Central memory CD8-positive, alpha-beta T cell (primary cell): ENCODE data around the gene ASPA.
"Not testable (repeated sequence)": the region's sequence is repeated elsewhere in the genome, so short reads cannot be mapped to it uniquely, and the experiment has no call there.

Source experiments
- ATAC-seq: fragments of 150-1000 bp; cut with Tn5 transposase; replicated peaks from 2 replicates; pipeline ENCODE4 v1.10.0; 2022; ENCODE audit warnings: mild to moderate bottlenecking, moderate FRiP score, moderate number of reproducible peaks; ENCODE audit not compliant: poor library complexity, severe bottlenecking; ENCODE audit errors: extremely low read depth
- DNase-seq, 2 donors: peaks; one replicate each; pipeline ENCODE4 v3.0.0; 2021; ENCODE audit warnings: low spot score in 2 of 2
- H3K27ac Mint-ChIP-seq: one replicate; pipeline ENCODE4 v1.8.0; 2022; ENCODE audit warnings: low read depth, mild to moderate bottlenecking, moderate library complexity, mixed read lengths
- H3K27me3 Mint-ChIP-seq: one replicate; pipeline ENCODE4 v1.8.0; 2022; ENCODE audit warnings: mixed read lengths
- H3K36me3 Mint-ChIP-seq: one replicate; pipeline ENCODE4 v1.8.0; 2022; ENCODE audit warnings: mild to moderate bottlenecking, moderate library complexity, mixed read lengths; ENCODE audit not compliant: insufficient read depth
- H3K4me1 Mint-ChIP-seq: one replicate; pipeline ENCODE4 v1.8.0; 2022; ENCODE audit warnings: mixed read lengths
- H3K4me3 Mint-ChIP-seq: one replicate; pipeline ENCODE4 v1.8.0; 2022; ENCODE audit warnings: mild to moderate bottlenecking, moderate library complexity, mixed read lengths
- H3K9me3 Mint-ChIP-seq: one replicate; pipeline ENCODE4 v1.8.0; 2022; ENCODE audit warnings: mixed read lengths

Gene ASPA

DNA sequence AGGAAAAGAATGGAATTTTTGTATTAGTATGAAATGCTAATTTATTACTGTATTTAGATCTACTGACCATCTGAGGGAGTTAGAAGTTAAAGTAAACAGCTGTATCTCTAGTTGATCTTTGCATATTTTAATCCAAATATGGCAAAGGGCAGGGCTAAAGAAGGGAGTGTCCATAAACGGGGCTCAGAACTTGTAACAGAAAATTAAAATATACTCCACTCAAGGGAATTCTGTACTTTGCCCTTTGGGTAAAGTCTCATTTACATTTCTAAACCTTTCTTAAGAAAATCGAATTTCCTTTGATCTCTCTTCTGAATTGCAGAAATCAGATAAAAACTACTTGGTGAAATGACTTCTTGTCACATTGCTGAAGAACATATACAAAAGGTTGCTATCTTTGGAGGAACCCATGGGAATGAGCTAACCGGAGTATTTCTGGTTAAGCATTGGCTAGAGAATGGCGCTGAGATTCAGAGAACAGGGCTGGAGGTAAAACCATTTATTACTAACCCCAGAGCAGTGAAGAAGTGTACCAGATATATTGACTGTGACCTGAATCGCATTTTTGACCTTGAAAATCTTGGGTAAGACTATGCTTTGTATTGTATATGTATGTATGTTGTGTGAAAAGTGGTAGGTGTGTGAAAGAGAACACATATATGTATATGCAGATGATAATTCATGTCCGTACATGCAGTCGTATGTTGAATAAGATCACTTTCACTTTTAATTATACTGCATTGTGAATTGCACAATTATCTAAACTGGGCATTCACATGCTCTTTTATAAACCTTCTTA lies at the start of gene ASPA:
Gene ASPA, plus strand, starts transcription at position 186 of the 799 bp plus-strand sequence. Its CDS starts 163 bp downstream, at position 349.
- Mint-ChIP-seq H3K27me3 (peaks cover 20% of the 10 kb centered on the region), H3K4me1 (peaks cover 3% of the 10 kb centered on the region), H3K4me3 (peak within 1 kb of the TSS; percentile 19), H3K9me3 (no peaks in the 10 kb centered on the region), H3K36me3 (no peaks in the 10 kb centered on the region), H3K27ac (no peak within 1 kb of the TSS)
- DNase-seq (no peak), ATAC-seq (no peak)

GRCh38 chr17:3433215-3433614 lies 42.6 kb upstream of the ASPA start:
- H3K4me3 Mint-ChIP-seq, H3K36me3 Mint-ChIP-seq, ATAC-seq, H3K4me1 Mint-ChIP-seq, DNase-seq, H3K9me3 Mint-ChIP-seq, H3K27ac Mint-ChIP-seq: not testable (repeated sequence)
- peaks cover 52% of the 10 kb centered on the region for H3K27me3 Mint-ChIP-seq

DNA sequence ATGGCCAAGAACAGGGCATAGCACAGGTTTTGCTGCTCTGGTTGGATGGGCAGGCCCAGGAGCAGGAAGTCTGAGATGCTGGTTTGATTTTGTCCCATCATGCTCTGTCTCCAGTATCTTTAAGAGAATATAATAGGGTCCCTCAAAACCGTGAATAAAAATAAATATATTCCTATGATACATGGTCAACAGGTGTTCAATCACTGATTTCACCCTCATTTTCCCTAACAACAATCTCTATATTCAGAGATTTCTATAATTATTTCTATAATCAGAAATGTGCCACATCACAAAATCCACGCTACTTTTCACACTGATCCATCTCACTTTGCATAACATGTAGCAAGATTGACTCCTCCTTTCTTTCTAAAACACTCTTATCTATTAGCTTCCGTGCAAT lies 42.1 kb upstream of the ASPA start, which contains the start of gene OR1E2:
Gene OR1E2, minus strand, starts transcription at position 101 of the 400 bp plus-strand sequence. Its CDS starts 0 bp downstream, at position 101.
- H3K9me3 Mint-ChIP-seq, result peaks cover 5% of the 10 kb centered on the region
- H3K36me3 Mint-ChIP-seq, result no peaks in the 10 kb centered on the region
- no peak within 1 kb of the TSS for H3K27ac Mint-ChIP-seq
- H3K27me3 Mint-ChIP-seq, result peaks cover 52% of the 10 kb centered on the region
- no peak for DNase-seq
- ATAC-seq, result no peak
- H3K4me3 Mint-ChIP-seq, result no peak within 1 kb of the TSS
- H3K4me1 Mint-ChIP-seq, result no peaks in the 10 kb centered on the region

GRCh38 chr17:3438368-3438767 lies 37.4 kb upstream of the ASPA start:
- no peak for ATAC-seq
- no peaks in the 10 kb centered on the region for H3K36me3 Mint-ChIP-seq
- H3K9me3 Mint-ChIP-seq, result peaks cover under 1% of the 10 kb centered on the region

GRCh38 chr17:3440451-3440850 lies 35.3 kb upstream of the ASPA start:
- ATAC-seq, result no peak
- H3K27me3 Mint-ChIP-seq, result peaks cover 39% of the 10 kb centered on the region
- H3K4me1 Mint-ChIP-seq, result no peaks in the 10 kb centered on the region
- H3K27ac Mint-ChIP-seq, result no peak overlapping the region
- H3K9me3 Mint-ChIP-seq, result no peaks in the 10 kb centered on the region
- no peak overlapping the region for H3K4me3 Mint-ChIP-seq
- no peak for DNase-seq
- no peaks in the 10 kb centered on the region for H3K36me3 Mint-ChIP-seq

More at GRCh38 chr17:3438368-3438767, 37.4 kb upstream of the ASPA start:
- no peak overlapping the region for H3K4me3 Mint-ChIP-seq
- DNase-seq, result no peak
- H3K4me1 Mint-ChIP-seq, result no peaks in the 10 kb centered on the region
- H3K27ac Mint-ChIP-seq, result no peak overlapping the region
- peaks cover 43% of the 10 kb centered on the region for H3K27me3 Mint-ChIP-seq

DNA sequence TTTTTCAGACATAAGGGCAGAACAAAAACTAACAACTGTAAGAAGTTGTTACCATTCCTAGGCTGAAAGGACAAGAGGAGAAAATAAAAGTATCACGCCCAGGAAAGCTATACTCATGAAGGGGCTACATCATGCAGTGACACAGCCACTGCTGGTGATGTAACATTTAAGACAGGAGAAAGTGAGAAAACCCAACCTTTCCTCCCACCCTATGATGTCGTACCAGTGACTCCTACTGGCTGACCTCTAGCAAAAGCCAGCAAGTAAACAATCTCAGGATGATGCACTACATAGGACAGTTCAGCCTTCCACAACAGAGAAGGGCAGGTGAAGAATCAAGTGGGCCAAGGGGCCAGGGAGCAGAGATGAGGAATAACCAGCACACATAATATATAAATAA lies 28.2 kb upstream of the ASPA start:
- ATAC-seq, result no peak
- DNase-seq, result no peak
- H3K27me3 Mint-ChIP-seq, result peaks cover 47% of the 10 kb centered on the region
- no peak overlapping the region for H3K4me3 Mint-ChIP-seq
- no peaks in the 10 kb centered on the region for H3K4me1 Mint-ChIP-seq
- H3K9me3 Mint-ChIP-seq, result no peaks in the 10 kb centered on the region
- H3K27ac Mint-ChIP-seq, result no peak overlapping the region
- H3K36me3 Mint-ChIP-seq, result no peaks in the 10 kb centered on the region

- no peaks in the 10 kb centered on the region for H3K9me3 Mint-ChIP-seq
- ATAC-seq, result no peak
Observed at GRCh38 chr17:3448059-3448665, 27.6 kb upstream of the ASPA start.

DNA sequence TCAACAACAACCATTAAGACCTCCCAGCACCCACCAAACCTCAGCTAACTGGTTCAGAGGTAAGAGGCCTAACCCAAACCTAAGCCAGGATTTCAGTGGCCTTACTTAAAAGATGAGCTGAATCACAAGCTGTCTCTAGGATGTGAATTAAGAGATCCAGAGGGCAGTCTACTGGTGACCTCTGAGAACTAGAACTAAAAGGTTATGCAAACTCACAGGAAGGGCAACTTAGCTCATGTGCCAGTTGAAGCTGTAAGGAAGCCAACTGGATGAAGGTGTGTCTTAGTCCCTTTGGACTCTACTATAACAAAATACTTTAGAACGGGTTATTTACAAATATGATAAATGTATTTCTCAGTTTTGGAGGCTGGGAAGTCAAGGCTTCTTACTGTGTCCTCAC lies 9.4 kb upstream of the ASPA start:
- H3K4me3 Mint-ChIP-seq, ATAC-seq, H3K36me3 Mint-ChIP-seq, DNase-seq, H3K4me1 Mint-ChIP-seq, H3K27ac Mint-ChIP-seq, H3K9me3 Mint-ChIP-seq: not testable (repeated sequence)
- H3K27me3 Mint-ChIP-seq, result peaks cover 18% of the 10 kb centered on the region

More at GRCh38 chr17:3448059-3448665, 27.6 kb upstream of the ASPA start:
- H3K4me3 Mint-ChIP-seq, result no peak overlapping the region
- peaks cover 47% of the 10 kb centered on the region for H3K27me3 Mint-ChIP-seq
- no peak for DNase-seq
- H3K27ac Mint-ChIP-seq, result no peak overlapping the region
- H3K36me3 Mint-ChIP-seq, result no peaks in the 10 kb centered on the region
- H3K4me1 Mint-ChIP-seq, result no peaks in the 10 kb centered on the region

DNA sequence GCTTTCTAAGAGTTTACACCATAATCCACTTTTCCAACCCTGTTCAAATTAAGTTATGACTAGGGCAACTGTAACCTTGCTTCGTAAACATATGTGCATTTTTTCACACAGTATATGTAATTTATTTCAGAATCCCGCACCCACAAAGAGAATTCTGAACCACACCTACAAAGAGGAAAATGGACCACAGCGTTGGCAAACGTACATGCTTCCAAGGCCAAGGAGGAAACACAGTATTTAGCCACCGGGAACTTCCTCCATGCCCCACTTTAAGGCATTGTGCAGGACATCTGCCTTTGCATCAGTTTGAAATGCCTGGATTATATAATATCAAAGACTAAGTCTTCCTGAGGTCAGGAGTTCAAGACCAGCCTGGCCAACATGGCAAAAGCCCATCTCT lies 6.3 kb upstream of the ASPA start:
- H3K4me1 Mint-ChIP-seq, result no peaks in the 10 kb centered on the region
- DNase-seq (no peak), ATAC-seq (no peak)
- H3K4me3 Mint-ChIP-seq, result no peak overlapping the region
- no peak overlapping the region for H3K27ac Mint-ChIP-seq
- no peaks in the 10 kb centered on the region for H3K9me3 Mint-ChIP-seq
- H3K36me3 Mint-ChIP-seq, result no peaks in the 10 kb centered on the region
- H3K27me3 Mint-ChIP-seq, result peaks cover 18% of the 10 kb centered on the region

DNA sequence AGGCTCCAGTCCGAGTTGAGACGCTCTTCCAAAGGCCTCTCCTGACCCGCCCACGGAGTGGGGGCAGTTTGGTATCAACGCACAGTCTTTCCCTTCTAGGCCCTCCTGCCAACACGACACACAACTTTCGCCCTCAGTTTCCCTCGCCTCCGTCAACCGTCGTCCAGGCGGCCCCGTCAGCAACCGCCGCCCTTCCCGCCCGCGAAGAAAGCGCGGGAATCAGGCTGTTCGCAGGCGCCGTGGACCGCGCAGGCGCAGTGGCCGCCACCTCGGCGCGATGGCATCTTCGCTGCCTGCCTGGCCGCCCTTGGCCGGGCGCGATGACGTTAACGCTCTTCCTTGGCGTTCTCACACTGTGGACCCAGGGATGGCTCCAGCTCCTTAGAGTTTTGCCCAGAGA lies 4.2 kb upstream of the ASPA start, which contains the start of gene SPATA22:
Gene SPATA22, minus strand, starts transcription at position 221 of the 400 bp plus-strand sequence. CDS start 2,494 bp downstream, outside the sequence.
- no peaks in the 10 kb centered on the region for H3K36me3 Mint-ChIP-seq
- no peak for DNase-seq
- no peaks in the 10 kb centered on the region for H3K9me3 Mint-ChIP-seq
- H3K27me3 Mint-ChIP-seq, result peaks cover 13% of the 10 kb centered on the region
- ATAC-seq, result no peak
- H3K4me3 Mint-ChIP-seq, result no peak within 1 kb of the TSS
- H3K4me1 Mint-ChIP-seq, result peaks cover 3% of the 10 kb centered on the region
- H3K27ac Mint-ChIP-seq, result no peak within 1 kb of the TSS

- Mint-ChIP-seq H3K4me3 (no peak overlapping the region), H3K27ac (no peak overlapping the region), H3K27me3 (peaks cover 11% of the 10 kb centered on the region)
Observed at GRCh38 chr17:3472137-3472536, 3.7 kb upstream of the ASPA start.

GRCh38 chr17:3474212-3474611 lies 1.6 kb upstream of the ASPA start:
- Mint-ChIP-seq H3K27me3 (peaks cover 11% of the 10 kb centered on the region), H3K4me3 (no peak overlapping the region), H3K4me1 (peaks cover 3% of the 10 kb centered on the region), H3K36me3 (no peaks in the 10 kb centered on the region), H3K27ac (no peak overlapping the region), H3K9me3 (no peaks in the 10 kb centered on the region)
- DNase-seq, result no peak
- ATAC-seq, result no peak

More at GRCh38 chr17:3472137-3472536, 3.7 kb upstream of the ASPA start:
- H3K4me1 Mint-ChIP-seq, result peaks cover 3% of the 10 kb centered on the region
- no peak for DNase-seq
- H3K9me3 Mint-ChIP-seq, result no peaks in the 10 kb centered on the region
- no peak for ATAC-seq
- H3K36me3 Mint-ChIP-seq, result no peaks in the 10 kb centered on the region

DNA sequence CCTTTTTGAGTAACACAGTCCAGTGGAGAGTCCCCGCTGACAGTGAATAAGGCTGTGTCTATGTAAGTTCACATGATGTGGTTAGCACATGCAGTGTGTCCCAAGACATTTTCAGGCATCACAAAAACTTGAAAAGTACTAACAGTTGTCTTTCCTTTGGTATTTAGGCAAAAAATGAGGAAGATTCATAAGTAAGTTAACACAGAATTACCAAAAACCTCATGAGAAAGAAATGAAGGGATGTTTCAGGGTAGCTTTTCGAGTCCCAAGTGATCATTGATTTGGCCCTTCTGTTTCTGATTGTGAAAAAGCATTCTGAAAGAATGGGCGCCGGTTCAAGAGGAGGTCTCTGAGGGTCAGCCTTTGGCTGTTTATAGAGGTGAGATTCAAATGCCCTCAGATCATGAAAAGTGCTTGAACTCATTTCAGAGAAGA lies 529 bp upstream of the ASPA start:
- Mint-ChIP-seq H3K4me3 (no peak overlapping the region), H3K27me3 (peaks cover 20% of the 10 kb centered on the region), H3K36me3 (no peaks in the 10 kb centered on the region), H3K4me1 (peaks cover 3% of the 10 kb centered on the region), H3K27ac (no peak overlapping the region), H3K9me3 (no peaks in the 10 kb centered on the region)
- DNase-seq (no peak), ATAC-seq (no peak)
